Neural progenitor cell (in vitro differentiated cells): Measurements from ENCODE around the gene TMEM95. TPM values are rescaled to one million over a fixed set of nuclear protein-coding genes. Genes with fewer than 3 reads are reported as not detected.
"Not testable (repeated sequence)": the region's sequence is repeated elsewhere in the genome, so short reads cannot be mapped to it uniquely, and the experiment has no call there.

Experiments
- DNase-seq: peaks from one replicate; pipeline ENCODE4 v3.0.0-alpha.2; 2016; ENCODE audit warnings: low spot score
- H2AFZ ChIP-seq: fragments of 200-600 bp; sonication (generic); replicated peaks from 2 replicates; pipeline ENCODE4 v1.6.1; 2016; ENCODE audit warnings: antibody characterized with exemption
- H3F3A ChIP-seq: fragments of 200-600 bp; sonication (generic); 2 replicates; pipeline ENCODE4 v1.6.1; 2016; ENCODE audit warnings: antibody characterized with exemption, low read depth
- H3K27ac ChIP-seq: fragments of 200-600 bp; sonication (generic); 2 replicates; pipeline ENCODE4 v1.5.1; 2016; ENCODE audit warnings: mild to moderate bottlenecking
- H3K27me3 ChIP-seq: fragments of 200-600 bp; sonication (generic); 2 replicates; pipeline ENCODE4 v1.6.1; 2016; ENCODE audit warnings: mild to moderate bottlenecking, moderate library complexity
- H3K36me3 ChIP-seq: fragments of 200-600 bp; sonication (generic); 2 replicates; pipeline ENCODE4 v1.5.1; 2016
- H3K4me1 ChIP-seq: fragments of 200-600 bp; sonication (generic); 2 replicates; pipeline ENCODE4 v1.6.1; 2016; ENCODE audit warnings: mixed run types
- H3K4me2 ChIP-seq: fragments of 200-600 bp; sonication (generic); 2 replicates; pipeline ENCODE4 v1.6.1; 2016
- H3K4me3 ChIP-seq: fragments of 200-600 bp; sonication (generic); 2 replicates; pipeline ENCODE4 v1.5.1; 2016
- H3K79me2 ChIP-seq: fragments of 200-600 bp; sonication (generic); 2 replicates; pipeline ENCODE4 v1.6.1; 2016; ENCODE audit warnings: low read depth
- H3K9ac ChIP-seq: fragments of 200-600 bp; sonication (generic); 2 replicates; pipeline ENCODE4 v1.6.1; 2016
- H3K9me3 ChIP-seq: fragments of 200-600 bp; sonication (generic); 2 replicates; pipeline ENCODE4 v1.5.1; 2016; ENCODE audit warnings: low read depth
- H4K20me1 ChIP-seq: fragments of 200-600 bp; sonication (generic); 2 replicates; pipeline ENCODE4 v1.6.1; 2016; ENCODE audit warnings: low read depth
- H3K27ac Mint-ChIP-seq: 3 replicates; pipeline ENCODE4 v1.8.0; 2021; ENCODE audit warnings: mixed read lengths
- H3K27me3 Mint-ChIP-seq: 2 replicates; pipeline ENCODE4 v1.8.0; 2022; ENCODE audit warnings: low read depth, mild to moderate bottlenecking, inconsistent platforms, moderate library complexity, mixed read lengths; ENCODE audit not compliant: insufficient read depth
- H3K36me3 Mint-ChIP-seq: 3 replicates; pipeline ENCODE4 v1.8.0; 2021; ENCODE audit warnings: mixed read lengths
- H3K4me1 Mint-ChIP-seq: 3 replicates; pipeline ENCODE4 v1.8.0; 2021; ENCODE audit warnings: mixed read lengths
- H3K4me3 Mint-ChIP-seq: 3 replicates; pipeline ENCODE4 v1.8.0; 2021; ENCODE audit warnings: mild to moderate bottlenecking, moderate library complexity, mixed read lengths
- H3K9me3 Mint-ChIP-seq: 3 replicates; pipeline ENCODE4 v1.8.0; 2020; ENCODE audit warnings: mixed read lengths
- CTCF ChIP-seq: fragments of 200-600 bp; sonication (generic); IDR thresholded peaks from 2 replicates; pipeline ENCODE4 v1.5.1; 2017; ENCODE audit warnings: antibody characterized with exemption, mild to moderate bottlenecking
- EZH2 ChIP-seq: fragments of 200-600 bp; sonication (generic); IDR thresholded peaks from 2 replicates; pipeline ENCODE4 v1.6.1; 2017; ENCODE audit warnings: antibody characterized with exemption, mild to moderate bottlenecking, moderate library complexity
- EZH2phosphoT487 ChIP-seq: fragments of 200-600 bp; sonication (generic); IDR thresholded peaks from 2 replicates; pipeline ENCODE4 v1.6.1; 2017; ENCODE audit warnings: antibody characterized with exemption
- total RNA-seq: library from RNA; depleted of rRNA; stranded (reverse); fragments of >200 nt; gene quantifications from 2 replicates; pipeline ENCODE4 v1.2.3, GENCODE V29; 2015; ENCODE audit warnings: low replicate concordance

TMEM95 gene
- total RNA-seq, 1 donor from 2014 or later = not detected

GRCh38 chr17:7367083-7367482, 12.1 kb downstream of the TMEM95 start:
- H3F3A ChIP-seq = no peaks in the 10 kb centered on the region
- H3K79me2 ChIP-seq = no peaks in the 10 kb centered on the region
- H3K4me3 ChIP-seq = no peak overlapping the region
- no peak overlapping the region for H3K27ac ChIP-seq
- H3K9me3 ChIP-seq = no peaks in the 10 kb centered on the region
- H3K9me3 Mint-ChIP-seq = no peaks in the 10 kb centered on the region
- no peak overlapping the region for H3K27ac Mint-ChIP-seq
- no peaks in the 10 kb centered on the region for H3K36me3 Mint-ChIP-seq
- H3K27me3 Mint-ChIP-seq = peaks cover 6% of the 10 kb centered on the region
- H3K27me3 ChIP-seq = peaks cover 7% of the 10 kb centered on the region
- H4K20me1 ChIP-seq = no peaks in the 10 kb centered on the region
- no peak overlapping the region for H2AFZ ChIP-seq
- TF ChIP-seq CTCF = no peak
- no peak for TF ChIP-seq EZH2phosphoT487
- no peak for TF ChIP-seq EZH2
- H3K36me3 ChIP-seq = no peaks in the 10 kb centered on the region
- no peak overlapping the region for H3K4me3 Mint-ChIP-seq
- H3K9ac ChIP-seq = no peak overlapping the region
- no peaks in the 10 kb centered on the region for H3K4me1 ChIP-seq
- H3K4me2 ChIP-seq = no peak overlapping the region
- H3K4me1 Mint-ChIP-seq = peaks cover 3% of the 10 kb centered on the region
- DNase-seq = no peak

- peaks cover 7% of the 10 kb centered on the region for H3K27me3 ChIP-seq
- no peak overlapping the region for H3K27ac ChIP-seq
- DNase-seq = no peak
- Mint-ChIP-seq H3K27ac (no peak overlapping the region), H3K4me1 (peaks cover 3% of the 10 kb centered on the region), H3K9me3 (no peaks in the 10 kb centered on the region), H3K27me3 (peaks cover 5% of the 10 kb centered on the region), H3K4me3 (no peak overlapping the region), H3K36me3 (no peaks in the 10 kb centered on the region)
- H3K4me3 ChIP-seq = no peak overlapping the region
- TF ChIP-seq EZH2 = no peak
- no peak for TF ChIP-seq CTCF
- TF ChIP-seq EZH2phosphoT487 = no peak
- no peak overlapping the region for H2AFZ ChIP-seq
- no peaks in the 10 kb centered on the region for H3K36me3 ChIP-seq
- H3K4me1 ChIP-seq = no peaks in the 10 kb centered on the region
- H3K4me2 ChIP-seq = no peak overlapping the region
- H3K9ac ChIP-seq = no peak overlapping the region
- no peaks in the 10 kb centered on the region for H3K9me3 ChIP-seq
- no peaks in the 10 kb centered on the region for H3F3A ChIP-seq
- no peaks in the 10 kb centered on the region for H4K20me1 ChIP-seq
- H3K79me2 ChIP-seq = no peaks in the 10 kb centered on the region
Measured at GRCh38 chr17:7367918-7368598, 13.1 kb downstream of the TMEM95 start.

GRCh38 chr17:7368599-7368994, 13.6 kb downstream of the TMEM95 start:
- H3K27me3 Mint-ChIP-seq, H3K36me3 Mint-ChIP-seq, H3K4me3 ChIP-seq, H3K27ac ChIP-seq, H3K4me2 ChIP-seq, H3K79me2 ChIP-seq, H3K9ac ChIP-seq, H3K36me3 ChIP-seq, H2AFZ ChIP-seq, H4K20me1 ChIP-seq, H3K4me3 Mint-ChIP-seq, H3K27ac Mint-ChIP-seq, H3F3A ChIP-seq, H3K27me3 ChIP-seq, H3K9me3 Mint-ChIP-seq, H3K4me1 ChIP-seq, DNase-seq, H3K4me1 Mint-ChIP-seq, H3K9me3 ChIP-seq: not testable (repeated sequence)

- TF ChIP-seq EZH2phosphoT487 (no peak), CTCF (no peak), EZH2 (no peak)
- H3K9ac ChIP-seq = no peak overlapping the region
- H3K27me3 Mint-ChIP-seq = peaks cover 3% of the 10 kb centered on the region
- H3K4me1 ChIP-seq = no peaks in the 10 kb centered on the region
- H3K4me1 Mint-ChIP-seq = peaks cover 3% of the 10 kb centered on the region
- no peaks in the 10 kb centered on the region for H3F3A ChIP-seq
- no peak overlapping the region for H3K27ac ChIP-seq
- no peak overlapping the region for H3K4me2 ChIP-seq
- no peaks in the 10 kb centered on the region for H3K36me3 Mint-ChIP-seq
- no peaks in the 10 kb centered on the region for H4K20me1 ChIP-seq
- no peak overlapping the region for H3K4me3 Mint-ChIP-seq
- H2AFZ ChIP-seq = no peak overlapping the region
- H3K36me3 ChIP-seq = no peaks in the 10 kb centered on the region
- no peaks in the 10 kb centered on the region for H3K9me3 Mint-ChIP-seq
- no peak overlapping the region for H3K4me3 ChIP-seq
- no peaks in the 10 kb centered on the region for H3K79me2 ChIP-seq
- DNase-seq = no peak
- H3K9me3 ChIP-seq = no peaks in the 10 kb centered on the region
- H3K27me3 ChIP-seq = peaks cover 7% of the 10 kb centered on the region
- no peak overlapping the region for H3K27ac Mint-ChIP-seq
Measured at GRCh38 chr17:7369825-7370224, 14.9 kb downstream of the TMEM95 start.
